GM18861 (cell line): ENCODE data around the gene CFAP100.

Source experiments
- ATAC-seq: cut with Tn5 transposase; IDR thresholded peaks from one replicate; pipeline ENCODE4 v1.9.1; 2021; ENCODE audit not compliant: unreplicated experiment

Gene CFAP100

GRCh38 chr3:126356373-126357264, 38.1 kb upstream of the CFAP100 start:
- no peak for ATAC-seq

DNA sequence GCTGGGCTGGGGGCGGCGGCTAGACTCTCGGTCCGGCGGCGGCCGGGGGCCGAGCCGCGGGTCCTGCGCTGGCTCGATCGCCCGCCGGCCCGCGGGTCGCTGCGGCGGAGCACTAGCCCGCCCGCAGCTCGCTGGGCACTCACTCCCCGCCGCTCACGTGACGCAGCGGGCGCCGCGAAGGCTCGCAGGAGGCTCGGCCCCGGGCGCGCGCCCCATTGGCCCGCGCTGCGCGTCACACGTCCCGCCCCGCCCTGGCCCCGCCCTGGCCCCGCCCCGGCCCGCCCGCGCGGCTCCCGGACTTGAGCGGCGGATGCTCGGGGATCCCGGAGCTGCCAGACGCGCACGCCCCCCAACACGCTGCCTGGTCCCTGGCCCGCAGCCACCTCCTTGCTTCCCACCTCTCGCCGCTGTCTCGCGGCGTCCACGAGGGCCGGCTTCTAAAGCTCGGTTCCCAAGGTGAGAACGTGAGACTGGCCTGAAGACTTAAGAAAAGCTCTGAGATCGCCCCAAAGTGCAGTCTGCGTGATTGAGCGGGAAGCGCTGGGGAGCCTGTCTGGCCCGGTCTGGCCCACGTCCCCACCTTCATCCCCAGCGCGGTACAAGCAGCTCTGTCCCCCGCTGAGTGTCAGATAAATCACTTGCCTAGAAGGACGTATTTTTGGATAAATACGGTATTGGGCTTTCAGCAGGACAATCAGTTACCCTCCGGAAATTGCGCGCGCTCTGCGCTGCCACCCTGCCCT, 37.2 kb upstream of the CFAP100 start, which contains the start of gene KLF15:
Gene KLF15, minus strand, starts transcription at position 114 of the 743 bp plus-strand sequence. CDS start 4,486 bp downstream, outside the sequence.
- ATAC-seq: peak; percentile 66

DNA sequence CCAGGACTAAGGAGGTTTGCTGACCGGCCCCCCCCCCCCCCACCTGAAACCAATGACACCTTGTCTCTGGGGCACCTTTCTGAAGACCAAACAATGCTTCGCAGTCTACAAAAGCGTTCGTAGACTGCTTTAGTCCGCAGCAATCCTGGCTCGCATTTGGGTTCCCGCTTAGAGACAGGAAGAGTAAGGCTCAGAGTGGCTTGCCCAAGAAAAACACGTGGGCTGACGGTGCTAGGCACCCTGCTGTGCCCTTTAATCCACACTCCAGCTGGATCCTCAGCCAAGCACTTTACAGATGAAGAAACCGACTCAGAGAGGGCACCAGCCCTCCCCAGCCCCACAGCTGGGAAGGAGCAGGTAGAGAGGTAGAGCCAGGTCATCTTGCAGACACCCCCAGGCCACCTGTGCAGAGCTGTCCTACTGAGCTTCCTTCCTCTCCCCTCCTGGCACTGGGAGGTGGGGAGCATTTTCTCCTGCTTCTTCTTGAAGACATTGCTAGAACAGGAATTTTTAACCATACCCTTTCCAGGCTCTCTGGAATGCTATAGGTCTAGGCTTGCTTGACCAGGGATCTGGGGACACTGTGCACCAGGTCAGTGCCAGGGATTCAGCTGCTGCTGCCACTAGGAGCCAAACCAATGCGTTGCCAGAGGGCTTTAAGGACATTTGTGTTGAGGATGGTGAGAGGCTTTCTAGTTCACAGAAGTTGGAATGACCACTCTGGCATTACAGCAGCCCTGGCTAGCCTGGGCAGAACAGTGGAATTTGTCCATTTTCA, 36.5 kb upstream of the CFAP100 start:
- ATAC-seq: no peak

- no peak for ATAC-seq
These were observed 35.9 kb upstream of the CFAP100 start for GRCh38 chr3:126358816-126359181.

DNA sequence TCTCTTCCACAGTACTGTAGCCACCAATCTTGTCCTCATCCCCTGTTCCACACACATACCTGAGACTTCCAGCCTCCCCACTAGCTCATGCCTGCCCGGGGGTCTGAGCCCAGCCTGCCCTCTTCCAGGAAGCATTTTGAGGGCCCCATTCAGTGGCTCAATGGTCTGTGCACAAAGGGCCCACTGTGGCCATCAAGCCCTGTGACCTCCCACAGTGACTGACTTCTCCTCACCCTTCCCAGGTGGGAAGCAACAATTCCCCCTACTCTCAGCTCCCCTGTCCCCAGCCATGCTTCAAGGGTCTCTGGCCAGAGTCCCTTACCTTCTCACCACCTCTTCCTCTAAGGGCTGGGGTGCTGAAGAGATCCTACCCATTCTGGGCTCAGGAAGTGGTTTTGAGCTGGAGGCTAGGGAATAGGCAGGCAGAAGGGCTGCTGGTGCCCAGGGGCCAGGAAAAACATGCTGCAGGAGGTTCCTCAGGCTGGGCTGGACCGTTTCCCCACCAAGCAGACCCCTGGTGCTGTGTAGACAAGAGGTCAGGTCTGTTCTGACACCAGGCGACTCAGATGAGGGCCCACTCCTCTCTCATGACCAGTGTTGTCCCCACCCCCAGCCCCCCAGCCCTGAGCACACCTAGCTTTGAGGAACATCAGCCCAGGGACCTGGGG, 34.5 kb upstream of the CFAP100 start:
- no peak for ATAC-seq

DNA sequence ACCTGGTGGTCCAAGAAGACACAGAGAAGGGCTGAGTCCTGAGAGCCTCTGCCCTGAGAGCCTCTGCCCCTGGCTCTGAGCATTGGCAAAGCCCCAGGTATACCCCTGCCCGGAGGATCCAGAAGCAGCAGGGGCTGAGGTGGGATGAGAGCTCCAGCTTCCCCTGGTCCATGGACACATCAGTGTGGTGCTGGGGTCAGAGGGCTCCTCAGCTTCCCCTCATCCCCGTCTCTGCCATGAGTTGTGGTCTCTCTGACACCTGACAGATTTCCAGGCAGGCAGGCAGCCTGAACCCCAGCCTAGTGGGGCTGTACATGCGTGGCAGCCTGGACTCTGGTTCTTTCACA, 34.0 kb upstream of the CFAP100 start:
- ATAC-seq: no peak

DNA sequence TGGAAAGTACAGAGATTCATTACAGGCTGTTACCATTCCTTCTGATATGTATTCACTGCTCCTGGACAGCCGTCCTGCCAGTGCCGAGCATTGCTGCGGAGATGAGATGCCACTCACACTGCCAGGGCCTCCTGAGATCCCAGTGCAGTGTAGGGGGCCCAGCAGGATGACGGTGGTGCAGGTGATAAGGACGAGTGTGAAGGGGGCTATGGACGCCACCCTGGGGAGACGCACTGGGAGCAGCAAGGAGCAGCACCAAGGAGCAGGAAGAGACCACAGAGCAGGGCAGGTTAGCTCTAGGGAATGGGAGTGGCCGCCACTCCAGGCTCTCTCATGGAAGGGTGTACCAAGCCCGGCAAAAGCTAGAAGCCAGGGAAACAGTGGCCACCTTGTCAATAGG, 33.5 kb upstream of the CFAP100 start:
- no peak for ATAC-seq

- no peak for ATAC-seq
These were observed 30.5 kb upstream of the CFAP100 start for GRCh38 chr3:126364130-126364695.

GRCh38 chr3:126364731-126365301, 29.9 kb upstream of the CFAP100 start:
- ATAC-seq: no peak

DNA sequence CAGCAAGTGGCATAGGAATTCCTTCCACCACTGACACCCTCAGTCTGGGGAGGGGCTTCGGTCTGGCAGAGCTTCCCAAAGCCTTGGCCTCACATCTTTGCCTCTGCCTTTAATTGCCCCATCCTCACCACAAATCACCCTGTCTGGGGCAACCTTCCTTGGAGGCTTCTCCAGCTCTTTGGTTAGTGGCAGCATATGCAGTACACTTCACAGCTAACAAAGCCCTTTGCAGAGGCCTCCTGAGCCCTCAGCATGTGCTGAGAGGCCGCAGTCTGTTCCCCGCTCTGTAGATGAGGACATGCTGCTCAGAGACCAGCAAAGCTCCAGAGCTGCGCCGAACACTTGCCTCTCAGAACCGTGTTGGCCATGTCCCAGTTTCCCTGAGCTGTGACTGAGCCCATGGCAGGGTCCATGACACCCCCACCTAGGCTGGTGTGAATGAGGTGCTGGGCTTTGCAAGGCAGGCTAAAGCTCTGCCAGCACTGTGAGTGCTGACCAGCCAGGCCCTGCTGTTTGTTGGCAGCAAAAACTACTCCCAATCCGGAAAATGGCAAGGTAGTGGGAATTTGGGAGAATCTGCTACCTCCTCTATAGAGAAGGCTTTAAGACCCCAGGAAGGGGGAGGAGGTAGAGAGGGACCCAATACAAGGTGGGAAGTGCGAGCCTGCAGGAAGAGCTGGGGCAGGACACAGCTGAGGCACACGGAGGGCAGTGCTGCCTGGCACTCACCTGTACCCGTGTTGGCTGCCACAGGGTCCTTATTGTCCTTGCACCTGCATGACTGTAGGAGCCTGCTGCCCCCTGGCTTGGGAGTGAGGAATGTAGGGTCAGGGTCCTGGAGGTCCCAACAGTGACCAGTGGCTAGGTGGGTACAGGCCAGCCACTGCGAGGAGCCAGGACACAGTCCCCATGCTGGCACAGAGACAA, 29.1 kb upstream of the CFAP100 start:
- no peak for ATAC-seq

- ATAC-seq: no peak
These were observed 27.3 kb upstream of the CFAP100 start for GRCh38 chr3:126367316-126367805.

DNA sequence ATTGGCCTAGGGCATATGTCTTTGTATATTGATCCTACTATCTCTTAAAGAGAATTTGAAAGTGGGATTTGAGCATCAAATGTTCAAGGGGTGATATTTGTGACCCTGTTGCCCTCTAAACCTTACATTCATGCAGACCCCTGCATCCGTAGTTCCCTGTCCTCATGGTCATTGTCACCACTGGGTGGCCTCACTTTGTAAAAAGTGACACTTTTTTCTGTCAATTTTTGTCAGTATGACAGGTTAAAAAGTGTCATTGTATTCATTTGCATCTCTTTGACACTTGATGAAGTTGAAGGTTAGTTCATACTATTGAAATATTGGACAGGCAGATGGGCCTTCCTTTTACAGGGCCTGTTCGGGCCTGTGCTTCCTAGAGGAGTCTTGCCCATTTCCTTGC, 25.2 kb upstream of the CFAP100 start:
- ATAC-seq: no peak

- no peak for ATAC-seq
These were observed 24.7 kb upstream of the CFAP100 start for GRCh38 chr3:126370055-126370454.

DNA sequence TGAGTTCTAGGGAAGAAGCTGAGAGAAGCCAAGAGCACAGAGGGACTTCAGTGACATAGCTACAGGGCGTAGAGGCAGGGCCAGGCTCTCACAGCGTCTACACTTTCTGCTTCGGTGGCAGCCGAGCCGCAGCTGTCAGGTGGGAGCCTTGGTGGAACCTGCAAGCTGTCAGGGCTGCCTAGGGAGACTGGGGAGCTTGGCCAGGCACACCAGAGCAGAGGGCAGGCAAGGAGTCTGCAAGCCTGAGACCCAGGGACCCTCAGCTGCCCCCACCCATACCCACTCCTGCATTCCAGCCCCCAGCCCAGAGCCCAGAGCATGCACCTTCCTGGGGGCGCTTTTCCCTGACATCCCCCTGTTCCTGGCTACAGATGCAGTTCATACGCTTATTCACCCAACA, 24.1 kb upstream of the CFAP100 start:
- ATAC-seq: no peak

GRCh38 chr3:126371096-126371705, 23.5 kb upstream of the CFAP100 start:
- no peak for ATAC-seq

- ATAC-seq: no peak
These were observed 22.1 kb upstream of the CFAP100 start for GRCh38 chr3:126372413-126373145.

DNA sequence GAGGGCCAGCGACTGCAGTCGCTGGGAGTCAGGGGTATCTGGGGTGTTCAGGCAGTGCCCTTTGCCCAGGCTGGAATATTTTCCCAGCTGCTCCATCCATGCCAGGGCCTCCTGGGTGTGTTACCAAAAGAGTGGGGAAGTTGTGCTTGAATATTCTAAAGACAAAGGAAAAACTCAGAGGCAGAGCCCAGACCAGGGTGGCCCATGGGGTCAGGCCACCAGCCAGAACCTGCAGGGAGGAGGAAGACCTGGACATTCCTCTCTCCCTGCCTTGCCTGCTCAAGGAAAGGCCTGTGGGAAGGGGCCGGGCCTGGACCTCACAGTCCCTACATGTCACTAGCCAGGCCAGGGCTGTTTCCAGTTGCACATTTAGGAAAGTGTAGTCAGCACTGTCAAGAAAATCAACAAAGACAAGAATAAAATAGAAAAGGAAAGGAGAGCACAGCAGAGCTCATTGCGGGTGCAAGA, 21.5 kb upstream of the CFAP100 start:
- no peak for ATAC-seq
